HEK293 (cell line): ENCODE measurements around the gene HMG20A.

Experiments used
- CTCF ChIA-PET: fragments of 350-600 bp; formaldehyde crosslinking; extraction: SDS; loops from one replicate; lab custom pipeline; 2021; ENCODE audit warnings: antibody characterized with exemption; lab: Yijun Ruan, JAX
- POLR2A ChIA-PET: fragments of 300-600 bp; formaldehyde crosslinking; extraction: SDS; loops from one replicate; lab custom pipeline; 2020; ENCODE audit warnings: antibody characterized with exemption, inconsistent platforms; lab: Yijun Ruan, JAX
- H3K27ac ChIP-seq: fragments of 200-500 bp; sonication (Bioruptor generic); 2 replicates; pipeline ENCODE4 v1.5.1; 2014; ENCODE audit warnings: low read depth, low read length, control low read depth, inconsistent platforms; ENCODE audit errors: extremely low read depth
- H3K36me3 ChIP-seq, 2 experiments: fragments of 200-500 bp in 1 of 2; sonication (Bioruptor generic) in 1 of 2; 1 replicate in 1 of 2; 2 replicates in 1 of 2; pipeline ENCODE4 v1.5.1; 2014 to 2017; ENCODE audit warnings: inconsistent platforms in 2 of 2, low read length in 2 of 2; ENCODE audit not compliant: control insufficient read depth in 2 of 2, insufficient read depth in 1 of 2
- H3K4me1 ChIP-seq: fragments of 200-500 bp; sonication (Bioruptor generic); 2 replicates; pipeline ENCODE4 v1.5.1; 2014; ENCODE audit warnings: mild to moderate bottlenecking, low read length, inconsistent platforms; ENCODE audit not compliant: control insufficient read depth, insufficient read depth
- H3K4me3 ChIP-seq: 2 replicates; pipeline ENCODE4 v1.5.1; 2011; ENCODE audit warnings: low read depth, mild to moderate bottlenecking, control low read depth, low read length, moderate library complexity
- H3K9me3 ChIP-seq: fragments of 200-500 bp; sonication (Bioruptor generic); 2 replicates; pipeline ENCODE4 v1.5.1; 2014; ENCODE audit warnings: low read depth, low read length, inconsistent platforms; ENCODE audit not compliant: control insufficient read depth, insufficient read depth
- HOXD13 ChIP-seq: sonication (generic); formaldehyde crosslinking; IDR thresholded peaks from 2 replicates; pipeline ENCODE4 v1.8.0; 2022; ENCODE audit warnings: missing genetic modification reagents, borderline replicate concordance
- OSR2 ChIP-seq: fragments of 450-650 bp; formaldehyde crosslinking; IDR thresholded peaks from 2 replicates; pipeline ENCODE4 v1.5.1; 2016; ENCODE audit warnings: missing biosample characterization, missing genetic modification characterization
- PRDM1 ChIP-seq: fragments of 450-650 bp; formaldehyde crosslinking; IDR thresholded peaks from 2 replicates; pipeline ENCODE4; 2016; ENCODE audit warnings: missing biosample characterization, missing genetic modification characterization
- YY1 ChIP-seq: fragments of 450-650 bp; formaldehyde crosslinking; IDR thresholded peaks from 2 replicates; pipeline ENCODE4 v1.5.1; 2018; ENCODE audit warnings: missing biosample characterization, missing genetic modification characterization
- ZBTB48 ChIP-seq: fragments of 450-650 bp; formaldehyde crosslinking; IDR thresholded peaks from 2 replicates; pipeline ENCODE4 v1.5.1; 2016; ENCODE audit warnings: missing biosample characterization, missing genetic modification characterization
- ZNF133 ChIP-seq: fragments of 450-650 bp; formaldehyde crosslinking; IDR thresholded peaks from 2 replicates; pipeline ENCODE4 v1.5.1; 2016; ENCODE audit warnings: missing biosample characterization, missing genetic modification characterization
- ZNF274 ChIP-seq, 2 experiments: fragments of 200-500 bp in 1 of 2; fragments of 450-650 bp in 1 of 2; sonication (Bioruptor generic) in 1 of 2; formaldehyde crosslinking in 1 of 2; IDR thresholded peaks; 2 replicates each; pipeline versions ENCODE4 v1.5.1 to v1.6.1; 2014 to 2016; ENCODE audit warnings: borderline replicate concordance in 1 of 2, inconsistent platforms in 1 of 2, low read length in 1 of 2, missing biosample characterization in 1 of 2, missing genetic modification characterization in 1 of 2
- ZNF324 ChIP-seq: fragments of 450-650 bp; formaldehyde crosslinking; IDR thresholded peaks from 2 replicates; pipeline ENCODE4 v1.5.1; 2016; ENCODE audit warnings: missing biosample characterization, missing genetic modification characterization
- ZNF792 ChIP-seq: fragments of 450-650 bp; formaldehyde crosslinking; IDR thresholded peaks from 2 replicates; pipeline ENCODE4 v1.5.1; 2016; ENCODE audit warnings: missing biosample characterization, missing genetic modification characterization
- ZSCAN23 ChIP-seq: fragments of 450-650 bp; formaldehyde crosslinking; IDR thresholded peaks from 2 replicates; pipeline ENCODE4 v1.5.1; 2016; ENCODE audit warnings: missing biosample characterization, missing genetic modification characterization
- TF ChIP-seq, protein P1 (sequence below): fragments of 450-650 bp; formaldehyde crosslinking; IDR thresholded peaks from 2 replicates; pipeline ENCODE4 v1.5.1; 2017; ENCODE audit warnings: missing biosample characterization, missing genetic modification characterization
- TF ChIP-seq, protein P2 (sequence below): fragments of 450-650 bp; formaldehyde crosslinking; IDR thresholded peaks from 2 replicates; pipeline ENCODE4 v1.5.1; 2016; ENCODE audit warnings: missing biosample characterization, missing genetic modification characterization, low read depth
- TF ChIP-seq, protein P3 (sequence below): fragments of 450-650 bp; formaldehyde crosslinking; IDR thresholded peaks from 2 replicates; pipeline ENCODE4 v1.5.1; 2016; ENCODE audit warnings: missing biosample characterization, missing genetic modification characterization, borderline replicate concordance
- TF ChIP-seq, protein P4 (sequence below): fragments of 450-650 bp; formaldehyde crosslinking; IDR thresholded peaks from 2 replicates; pipeline ENCODE4 v1.5.1; 2016; ENCODE audit warnings: missing biosample characterization, missing genetic modification characterization

The HMG20A gene

DNA sequence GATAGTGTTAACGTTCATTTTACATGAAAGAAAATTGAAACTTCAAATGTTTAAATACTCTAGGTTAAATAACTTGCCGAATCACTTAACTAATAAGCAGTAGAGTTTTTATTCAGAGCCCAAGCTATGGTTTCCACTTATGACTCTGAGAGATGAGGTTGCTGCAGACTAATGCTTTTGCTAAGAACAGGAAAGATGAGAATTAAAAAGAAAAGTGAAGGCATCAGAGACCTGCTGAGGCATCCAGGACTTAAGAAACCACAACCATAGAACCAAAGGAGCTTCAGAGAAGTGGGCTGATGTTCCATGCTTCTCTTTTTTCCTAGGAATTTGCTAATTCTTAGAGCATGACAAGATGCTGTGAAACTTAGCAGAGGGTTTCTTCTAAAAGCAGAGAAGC lies 9.5 kb downstream of the HMG20A start:
- ChIA-PET POLR2A (no interaction called here), CTCF (interaction anchor here (2.6 kb wide), 1 partner anchor 113 kb away, joined by 8 read pairs; no protein-coding TSS in a partner anchor)
- TF ChIP-seq OSR2 (tag by site-specific recombination): no peak
- TF ChIP-seq, protein P1, sequence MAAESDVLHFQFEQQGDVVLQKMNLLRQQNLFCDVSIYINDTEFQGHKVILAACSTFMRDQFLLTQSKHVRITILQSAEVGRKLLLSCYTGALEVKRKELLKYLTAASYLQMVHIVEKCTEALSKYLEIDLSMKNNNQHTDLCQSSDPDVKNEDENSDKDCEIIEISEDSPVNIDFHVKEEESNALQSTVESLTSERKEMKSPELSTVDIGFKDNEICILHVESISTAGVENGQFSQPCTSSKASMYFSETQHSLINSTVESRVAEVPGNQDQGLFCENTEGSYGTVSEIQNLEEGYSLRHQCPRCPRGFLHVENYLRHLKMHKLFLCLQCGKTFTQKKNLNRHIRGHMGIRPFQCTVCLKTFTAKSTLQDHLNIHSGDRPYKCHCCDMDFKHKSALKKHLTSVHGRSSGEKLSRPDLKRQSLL (tag by site-specific recombination): no peak
- TF ChIP-seq, protein P2, sequence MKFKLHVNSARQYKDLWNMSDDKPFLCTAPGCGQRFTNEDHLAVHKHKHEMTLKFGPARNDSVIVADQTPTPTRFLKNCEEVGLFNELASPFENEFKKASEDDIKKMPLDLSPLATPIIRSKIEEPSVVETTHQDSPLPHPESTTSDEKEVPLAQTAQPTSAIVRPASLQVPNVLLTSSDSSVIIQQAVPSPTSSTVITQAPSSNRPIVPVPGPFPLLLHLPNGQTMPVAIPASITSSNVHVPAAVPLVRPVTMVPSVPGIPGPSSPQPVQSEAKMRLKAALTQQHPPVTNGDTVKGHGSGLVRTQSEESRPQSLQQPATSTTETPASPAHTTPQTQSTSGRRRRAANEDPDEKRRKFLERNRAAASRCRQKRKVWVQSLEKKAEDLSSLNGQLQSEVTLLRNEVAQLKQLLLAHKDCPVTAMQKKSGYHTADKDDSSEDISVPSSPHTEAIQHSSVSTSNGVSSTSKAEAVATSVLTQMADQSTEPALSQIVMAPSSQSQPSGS: no peak
- TF ChIP-seq ZNF792 (tag by site-specific recombination): no peak
- TF ChIP-seq ZNF324: no peak
- TF ChIP-seq ZSCAN23 (tag by site-specific recombination): no peak
- no peak for TF ChIP-seq ZBTB48
- TF ChIP-seq ZNF274 (IDR thresholded peaks at IDR 0.05; ENCODE audit: low read length): no peak
- TF ChIP-seq ZNF274 (tag by site-specific recombination; IDR thresholded peaks at IDR 0.05; ENCODE audit: borderline replicate concordance): no peak
- TF ChIP-seq, protein P3, sequence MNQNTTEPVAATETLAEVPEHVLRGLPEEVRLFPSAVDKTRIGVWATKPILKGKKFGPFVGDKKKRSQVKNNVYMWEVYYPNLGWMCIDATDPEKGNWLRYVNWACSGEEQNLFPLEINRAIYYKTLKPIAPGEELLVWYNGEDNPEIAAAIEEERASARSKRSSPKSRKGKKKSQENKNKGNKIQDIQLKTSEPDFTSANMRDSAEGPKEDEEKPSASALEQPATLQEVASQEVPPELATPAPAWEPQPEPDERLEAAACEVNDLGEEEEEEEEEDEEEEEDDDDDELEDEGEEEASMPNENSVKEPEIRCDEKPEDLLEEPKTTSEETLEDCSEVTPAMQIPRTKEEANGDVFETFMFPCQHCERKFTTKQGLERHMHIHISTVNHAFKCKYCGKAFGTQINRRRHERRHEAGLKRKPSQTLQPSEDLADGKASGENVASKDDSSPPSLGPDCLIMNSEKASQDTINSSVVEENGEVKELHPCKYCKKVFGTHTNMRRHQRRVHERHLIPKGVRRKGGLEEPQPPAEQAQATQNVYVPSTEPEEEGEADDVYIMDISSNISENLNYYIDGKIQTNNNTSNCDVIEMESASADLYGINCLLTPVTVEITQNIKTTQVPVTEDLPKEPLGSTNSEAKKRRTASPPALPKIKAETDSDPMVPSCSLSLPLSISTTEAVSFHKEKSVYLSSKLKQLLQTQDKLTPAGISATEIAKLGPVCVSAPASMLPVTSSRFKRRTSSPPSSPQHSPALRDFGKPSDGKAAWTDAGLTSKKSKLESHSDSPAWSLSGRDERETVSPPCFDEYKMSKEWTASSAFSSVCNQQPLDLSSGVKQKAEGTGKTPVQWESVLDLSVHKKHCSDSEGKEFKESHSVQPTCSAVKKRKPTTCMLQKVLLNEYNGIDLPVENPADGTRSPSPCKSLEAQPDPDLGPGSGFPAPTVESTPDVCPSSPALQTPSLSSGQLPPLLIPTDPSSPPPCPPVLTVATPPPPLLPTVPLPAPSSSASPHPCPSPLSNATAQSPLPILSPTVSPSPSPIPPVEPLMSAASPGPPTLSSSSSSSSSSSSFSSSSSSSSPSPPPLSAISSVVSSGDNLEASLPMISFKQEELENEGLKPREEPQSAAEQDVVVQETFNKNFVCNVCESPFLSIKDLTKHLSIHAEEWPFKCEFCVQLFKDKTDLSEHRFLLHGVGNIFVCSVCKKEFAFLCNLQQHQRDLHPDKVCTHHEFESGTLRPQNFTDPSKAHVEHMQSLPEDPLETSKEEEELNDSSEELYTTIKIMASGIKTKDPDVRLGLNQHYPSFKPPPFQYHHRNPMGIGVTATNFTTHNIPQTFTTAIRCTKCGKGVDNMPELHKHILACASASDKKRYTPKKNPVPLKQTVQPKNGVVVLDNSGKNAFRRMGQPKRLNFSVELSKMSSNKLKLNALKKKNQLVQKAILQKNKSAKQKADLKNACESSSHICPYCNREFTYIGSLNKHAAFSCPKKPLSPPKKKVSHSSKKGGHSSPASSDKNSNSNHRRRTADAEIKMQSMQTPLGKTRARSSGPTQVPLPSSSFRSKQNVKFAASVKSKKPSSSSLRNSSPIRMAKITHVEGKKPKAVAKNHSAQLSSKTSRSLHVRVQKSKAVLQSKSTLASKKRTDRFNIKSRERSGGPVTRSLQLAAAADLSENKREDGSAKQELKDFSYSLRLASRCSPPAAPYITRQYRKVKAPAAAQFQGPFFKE (tag by site-specific recombination): no peak
- no peak for TF ChIP-seq YY1 (tag by site-specific recombination)
- peaks cover 6% of the 10 kb centered on the region; the same call in 1 of the 2 replicates for H3K4me1 ChIP-seq
- H3K9me3 ChIP-seq: no peaks in the 10 kb centered on the region
- no peaks in the 10 kb centered on the region; a peak in 1 of 3 replicates for H3K36me3 ChIP-seq
- no peak overlapping the region for H3K27ac ChIP-seq
- no peak overlapping the region for H3K4me3 ChIP-seq

DNA sequence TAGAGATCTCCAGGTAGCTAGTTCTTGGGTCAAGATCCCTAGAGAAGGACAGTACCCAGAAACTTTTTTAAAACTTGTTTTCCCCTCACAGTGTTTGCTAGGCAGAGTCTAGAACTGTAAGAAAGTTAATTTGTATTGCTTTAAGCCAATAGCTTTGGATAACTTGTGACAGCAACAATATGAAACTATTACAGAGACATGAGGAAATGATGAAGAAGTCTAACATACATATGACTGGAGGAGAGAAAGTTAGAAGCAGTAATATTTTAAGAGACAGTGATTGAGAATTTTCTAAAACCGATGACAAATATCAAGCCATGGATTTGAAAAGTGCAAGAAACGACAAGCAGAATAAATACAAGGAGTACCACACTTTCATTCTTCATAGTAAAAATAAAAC lies 10.0 kb downstream of the HMG20A start:
- CTCF ChIA-PET: interaction anchor here (1.0 to 2.6 kb wide), 2 partner anchors 113 to 244 kb away, joined by 3 to 8 read pairs; no protein-coding TSS in a partner anchor
- H3K36me3 ChIP-seq: no peaks in the 10 kb centered on the region; a peak in 1 of 3 replicates
- peaks cover 6% of the 10 kb centered on the region; the same call in 1 of the 2 replicates for H3K4me1 ChIP-seq
- H3K4me3 ChIP-seq: no peak overlapping the region
- H3K27ac ChIP-seq: no peak overlapping the region
- TF ChIP-seq, protein P4, sequence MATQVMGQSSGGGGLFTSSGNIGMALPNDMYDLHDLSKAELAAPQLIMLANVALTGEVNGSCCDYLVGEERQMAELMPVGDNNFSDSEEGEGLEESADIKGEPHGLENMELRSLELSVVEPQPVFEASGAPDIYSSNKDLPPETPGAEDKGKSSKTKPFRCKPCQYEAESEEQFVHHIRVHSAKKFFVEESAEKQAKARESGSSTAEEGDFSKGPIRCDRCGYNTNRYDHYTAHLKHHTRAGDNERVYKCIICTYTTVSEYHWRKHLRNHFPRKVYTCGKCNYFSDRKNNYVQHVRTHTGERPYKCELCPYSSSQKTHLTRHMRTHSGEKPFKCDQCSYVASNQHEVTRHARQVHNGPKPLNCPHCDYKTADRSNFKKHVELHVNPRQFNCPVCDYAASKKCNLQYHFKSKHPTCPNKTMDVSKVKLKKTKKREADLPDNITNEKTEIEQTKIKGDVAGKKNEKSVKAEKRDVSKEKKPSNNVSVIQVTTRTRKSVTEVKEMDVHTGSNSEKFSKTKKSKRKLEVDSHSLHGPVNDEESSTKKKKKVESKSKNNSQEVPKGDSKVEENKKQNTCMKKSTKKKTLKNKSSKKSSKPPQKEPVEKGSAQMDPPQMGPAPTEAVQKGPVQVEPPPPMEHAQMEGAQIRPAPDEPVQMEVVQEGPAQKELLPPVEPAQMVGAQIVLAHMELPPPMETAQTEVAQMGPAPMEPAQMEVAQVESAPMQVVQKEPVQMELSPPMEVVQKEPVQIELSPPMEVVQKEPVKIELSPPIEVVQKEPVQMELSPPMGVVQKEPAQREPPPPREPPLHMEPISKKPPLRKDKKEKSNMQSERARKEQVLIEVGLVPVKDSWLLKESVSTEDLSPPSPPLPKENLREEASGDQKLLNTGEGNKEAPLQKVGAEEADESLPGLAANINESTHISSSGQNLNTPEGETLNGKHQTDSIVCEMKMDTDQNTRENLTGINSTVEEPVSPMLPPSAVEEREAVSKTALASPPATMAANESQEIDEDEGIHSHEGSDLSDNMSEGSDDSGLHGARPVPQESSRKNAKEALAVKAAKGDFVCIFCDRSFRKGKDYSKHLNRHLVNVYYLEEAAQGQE (tag by site-specific recombination): no peak
- TF ChIP-seq HOXD13 (no peak), PRDM1 (tag by site-specific recombination) (0 out of 2 replicates have a peak, but pooled peaks have one; percentile 37), ZNF133 (tag by site-specific recombination) (peak; percentile 60; the same call in 1 of the 2 replicates)
- POLR2A ChIA-PET: no interaction called here
- no peaks in the 10 kb centered on the region for H3K9me3 ChIP-seq
